LHCN-M2 (cell line): ENCODE results near the gene MAP3K13. TPM values are rescaled to one million over a fixed set of nuclear protein-coding genes. Genes with fewer than 3 reads are reported as not detected.
"Not testable (repeated sequence)": the region's sequence is repeated elsewhere in the genome, so short reads cannot be mapped to it uniquely, and the experiment has no call there.

Source experiments
- DNase-seq: peaks from one replicate; pipeline ENCODE4 v3.0.0-alpha.2; 2012; ENCODE audit warnings: low read depth
- total RNA-seq: library from RNA; depleted of rRNA; stranded (reverse); fragments of >200 nt; gene quantifications from 2 replicates; pipeline ENCODE4 v1.2.3, GENCODE V29; 2014

The MAP3K13 gene
- total RNA-seq, 1 experiment from 2014 or later, result 18.6 TPM

- peak; percentile 22 for DNase-seq
These were observed 21.1 kb upstream of the MAP3K13 start for GRCh38 chr3:185341616-185342458.

- no peak for DNase-seq
These were observed 20.3 kb upstream of the MAP3K13 start for GRCh38 chr3:185342459-185343174.

GRCh38 chr3:185347399-185347798 is 15.5 kb upstream of the MAP3K13 start:
- DNase-seq, result no peak

- DNase-seq, result no peak
These were observed 12.1 kb upstream of the MAP3K13 start for GRCh38 chr3:185350841-185351240.

- DNase-seq, result no peak
These were observed 11.5 kb upstream of the MAP3K13 start for GRCh38 chr3:185351396-185351795.

GRCh38 chr3:185353225-185353624 is 9.7 kb upstream of the MAP3K13 start:
- no peak for DNase-seq

- DNase-seq, result peak; percentile 65
These were observed 8.9 kb upstream of the MAP3K13 start for GRCh38 chr3:185353823-185354614.

GRCh38 chr3:185356499-185356898 is 6.4 kb upstream of the MAP3K13 start:
- no peak for DNase-seq

- peak; percentile 92 for DNase-seq
These were observed 1.0 kb upstream of the MAP3K13 start for GRCh38 chr3:185361920-185362319.

- DNase-seq, result no peak
These were observed 797 bp downstream of the MAP3K13 start for GRCh38 chr3:185363662-185364203.

GRCh38 chr3:185365291-185366073 is 2.5 kb downstream of the MAP3K13 start:
- DNase-seq, result no peak

GRCh38 chr3:185366074-185366335 is 3.1 kb downstream of the MAP3K13 start:
- no peak for DNase-seq

GRCh38 chr3:185366913-185367312 is 4.0 kb downstream of the MAP3K13 start:
- no peak for DNase-seq

- not testable (repeated sequence) for DNase-seq
These were observed 7.4 kb downstream of the MAP3K13 start for GRCh38 chr3:185370349-185370748.

GRCh38 chr3:185371306-185372074 is 8.6 kb downstream of the MAP3K13 start:
- no peak for DNase-seq

- no peak for DNase-seq
These were observed 18.6 kb downstream of the MAP3K13 start for GRCh38 chr3:185381320-185382058.

GRCh38 chr3:185382154-185382553 is 19.2 kb downstream of the MAP3K13 start:
- no peak for DNase-seq

GRCh38 chr3:185386515-185386914 is 23.6 kb downstream of the MAP3K13 start:
- DNase-seq, result not testable (repeated sequence)

- DNase-seq, result no peak
These were observed 24.7 kb downstream of the MAP3K13 start for GRCh38 chr3:185387646-185388045.

GRCh38 chr3:185393055-185393454 is 30.1 kb downstream of the MAP3K13 start:
- DNase-seq, result no peak
